Activated CD8-positive, alpha-beta T cell treated with anti-CD3 and anti-CD28 coated beads for 36 hours (primary cell): Measurements from ENCODE around the gene SPC25. TPM values are rescaled to one million over a fixed set of nuclear protein-coding genes. Genes with fewer than 3 reads are reported as not detected.
A peak's percentile ranks its signal among the peaks of the same experiment; 100 is the strongest.

Source experiments
- ATAC-seq: fragments of 200-7000 bp; cut with Tn5 transposase; one replicate; pipeline ENCODE4 v1.10.0; 2021; ENCODE audit warnings: mild to moderate bottlenecking, moderate library complexity
- CTCF ChIA-PET: fragments of 350-600 bp; sonication (Branson Sonifier 250); formaldehyde crosslinking; loops from one replicate; lab custom pipeline; 2021; ENCODE audit warnings: antibody characterized with exemption; lab: Charles Lee
- POLR2A ChIA-PET: fragments of 350-600 bp; sonication (Branson Sonifier 250); formaldehyde crosslinking; loops from one replicate; lab custom pipeline; 2021; ENCODE audit warnings: antibody characterized with exemption; lab: Charles Lee
- DNase-seq: peaks from one replicate; pipeline ENCODE4 v3.0.0-alpha.2; 2020
- H3K27ac Mint-ChIP-seq: one replicate; pipeline ENCODE4 v1.8.0; 2021; ENCODE audit warnings: mild to moderate bottlenecking, mixed read lengths
- H3K27me3 Mint-ChIP-seq: one replicate; pipeline ENCODE4 v1.8.0; 2021; ENCODE audit warnings: mixed read lengths
- H3K36me3 Mint-ChIP-seq: one replicate; pipeline ENCODE4 v1.8.0; 2021; ENCODE audit warnings: low read depth, mixed read lengths
- H3K4me1 Mint-ChIP-seq: one replicate; pipeline ENCODE4 v1.8.0; 2021; ENCODE audit warnings: low read depth, mixed read lengths
- H3K4me3 Mint-ChIP-seq: one replicate; pipeline ENCODE4 v1.8.0; 2021; ENCODE audit warnings: mild to moderate bottlenecking, moderate library complexity, mixed read lengths
- H3K9me3 Mint-ChIP-seq: one replicate; pipeline ENCODE4 v1.8.0; 2021; ENCODE audit warnings: mixed read lengths
- intact Hi-C: fragments of 100-400 bp; cut with micrococcal nuclease; formaldehyde crosslinking; loops from one replicate; pipeline ENCODE4 v1.10.0; 2022
- total RNA-seq, 2 experiments: library from RNA; stranded (reverse); gene quantifications; one replicate each; pipeline ENCODE4 v1.2.3, GENCODE V29; 2021
- TF ChIP-seq, protein P1 (sequence below): fragments of 200-600 bp; IDR thresholded peaks from one replicate; pipeline ENCODE4 v1.8.0; 2022; ENCODE audit warnings: antibody characterized with exemption, mild to moderate bottlenecking

Gene SPC25, protein sequence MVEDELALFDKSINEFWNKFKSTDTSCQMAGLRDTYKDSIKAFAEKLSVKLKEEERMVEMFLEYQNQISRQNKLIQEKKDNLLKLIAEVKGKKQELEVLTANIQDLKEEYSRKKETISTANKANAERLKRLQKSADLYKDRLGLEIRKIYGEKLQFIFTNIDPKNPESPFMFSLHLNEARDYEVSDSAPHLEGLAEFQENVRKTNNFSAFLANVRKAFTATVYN
- total RNA-seq = 10 to 100 TPM; 32.0 to 35.6 TPM

DNA sequence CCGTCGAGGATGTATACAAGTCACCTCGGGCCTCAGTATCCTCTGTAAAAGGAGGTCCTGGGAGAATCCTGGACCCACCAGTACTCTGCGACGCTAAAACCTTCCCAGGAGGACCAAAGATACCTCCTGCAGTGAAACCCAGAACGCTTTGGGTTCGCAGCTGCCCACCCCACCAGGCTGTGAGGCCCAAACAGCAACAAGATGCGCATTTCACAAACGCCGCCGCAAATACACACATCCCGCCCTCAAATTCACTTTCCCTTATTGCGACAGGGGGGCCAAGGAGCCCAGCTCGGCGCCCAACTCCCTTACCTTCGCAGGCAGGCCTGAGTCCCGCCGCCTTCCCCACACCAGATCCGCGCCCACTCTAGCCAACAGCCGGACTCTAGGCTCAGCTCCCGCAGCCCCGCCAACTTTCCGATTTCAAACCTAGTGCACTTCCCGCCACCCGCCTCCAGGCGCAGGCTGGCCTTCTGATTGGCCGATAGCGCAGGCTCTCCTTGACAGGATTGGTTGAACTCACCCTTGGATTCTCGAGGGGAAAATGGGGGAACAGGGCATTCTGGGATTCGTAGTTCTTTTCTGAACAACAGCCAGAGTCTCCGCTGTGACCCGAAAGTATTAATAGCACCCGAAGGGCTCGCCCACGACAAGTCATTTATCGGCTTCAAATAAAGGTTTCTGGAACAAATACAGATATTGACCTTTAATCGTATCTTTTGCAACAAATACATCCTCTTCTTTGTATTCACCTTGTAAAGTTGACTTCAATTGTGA lies at the start of gene SPC25:
SPC25 (minus strand) TSS at position 425 of the 777 bp plus-strand sequence. CDS start 911 bp downstream, outside the sequence.
- ChIA-PET CTCF (interaction anchor here (1.0 kb wide), 1 partner anchor 10 kb away, joined by 3 read pairs; no protein-coding TSS in a partner anchor), POLR2A (interaction anchor here (1.1 kb wide), 1 partner anchor 41 kb away, joined by 3 read pairs; no protein-coding TSS in a partner anchor)
- peak within 1 kb of the TSS; percentile 91 for H3K4me3 Mint-ChIP-seq
- H3K9me3 Mint-ChIP-seq = no peaks in the 10 kb centered on the region
- TF ChIP-seq, protein P1, sequence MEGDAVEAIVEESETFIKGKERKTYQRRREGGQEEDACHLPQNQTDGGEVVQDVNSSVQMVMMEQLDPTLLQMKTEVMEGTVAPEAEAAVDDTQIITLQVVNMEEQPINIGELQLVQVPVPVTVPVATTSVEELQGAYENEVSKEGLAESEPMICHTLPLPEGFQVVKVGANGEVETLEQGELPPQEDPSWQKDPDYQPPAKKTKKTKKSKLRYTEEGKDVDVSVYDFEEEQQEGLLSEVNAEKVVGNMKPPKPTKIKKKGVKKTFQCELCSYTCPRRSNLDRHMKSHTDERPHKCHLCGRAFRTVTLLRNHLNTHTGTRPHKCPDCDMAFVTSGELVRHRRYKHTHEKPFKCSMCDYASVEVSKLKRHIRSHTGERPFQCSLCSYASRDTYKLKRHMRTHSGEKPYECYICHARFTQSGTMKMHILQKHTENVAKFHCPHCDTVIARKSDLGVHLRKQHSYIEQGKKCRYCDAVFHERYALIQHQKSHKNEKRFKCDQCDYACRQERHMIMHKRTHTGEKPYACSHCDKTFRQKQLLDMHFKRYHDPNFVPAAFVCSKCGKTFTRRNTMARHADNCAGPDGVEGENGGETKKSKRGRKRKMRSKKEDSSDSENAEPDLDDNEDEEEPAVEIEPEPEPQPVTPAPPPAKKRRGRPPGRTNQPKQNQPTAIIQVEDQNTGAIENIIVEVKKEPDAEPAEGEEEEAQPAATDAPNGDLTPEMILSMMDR = no peak
- intact Hi-C loops = no loop called here
- H3K27me3 Mint-ChIP-seq = peaks cover 3% of the 10 kb centered on the region
- ATAC-seq (peak; percentile 100), DNase-seq (peak; percentile 95)
- H3K36me3 Mint-ChIP-seq = peaks cover 15% of the 10 kb centered on the region
- H3K4me1 Mint-ChIP-seq = peaks cover 5% of the 10 kb centered on the region
- peak within 1 kb of the TSS; percentile 87 for H3K27ac Mint-ChIP-seq

DNA sequence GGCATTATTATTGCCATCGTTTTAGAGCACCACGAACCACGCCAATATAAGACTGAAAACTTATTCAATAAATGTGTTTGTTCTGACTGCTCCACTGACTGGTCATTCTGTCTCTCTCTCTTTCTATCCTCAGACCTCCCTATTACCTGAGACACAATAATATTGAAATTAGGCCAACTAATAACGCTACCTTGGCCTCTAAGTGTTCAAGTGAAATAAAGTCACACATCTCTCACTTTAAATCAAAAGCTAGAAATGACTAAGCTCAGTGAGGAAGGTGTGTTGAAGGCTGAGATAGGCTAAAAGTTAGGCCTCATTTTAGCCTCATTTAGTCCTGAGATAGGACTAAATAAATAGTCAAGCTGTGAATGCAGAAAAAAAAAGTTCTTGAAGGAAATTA lies 49.7 kb upstream of the SPC25 start:
- intact Hi-C loops = no loop called here
- H3K4me1 Mint-ChIP-seq = peaks cover 4% of the 10 kb centered on the region
- no peak for ATAC-seq
- ChIA-PET CTCF (interaction anchor here (1.0 to 2.2 kb wide), 2 partner anchors 21 to 593 kb away, joined by 3 to 8 read pairs; no protein-coding TSS in a partner anchor), POLR2A (no interaction called here)
- DNase-seq = no peak
- H3K4me3 Mint-ChIP-seq = no peak overlapping the region
- no peaks in the 10 kb centered on the region for H3K27me3 Mint-ChIP-seq
- no peak overlapping the region for H3K27ac Mint-ChIP-seq
- no peaks in the 10 kb centered on the region for H3K36me3 Mint-ChIP-seq
- TF ChIP-seq, protein P1 = no peak
- H3K9me3 Mint-ChIP-seq = no peaks in the 10 kb centered on the region

DNA sequence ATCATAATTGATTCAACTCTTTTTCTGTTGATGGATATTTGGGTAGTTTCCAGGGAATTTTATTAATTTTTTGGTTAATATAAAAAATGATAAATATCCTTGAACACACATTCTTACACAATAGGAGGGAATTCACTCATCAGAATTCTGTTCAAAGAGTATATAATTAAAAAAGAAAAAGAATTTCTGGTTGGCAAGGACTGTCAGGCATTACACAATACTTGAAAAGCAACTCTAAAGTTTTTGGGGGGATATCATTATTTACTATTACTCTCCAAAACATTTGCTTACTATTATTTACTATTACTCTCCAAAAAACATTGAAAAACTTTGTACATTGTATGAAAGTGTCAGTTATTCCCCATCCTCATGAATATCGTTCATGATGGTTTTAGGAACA lies 48.8 kb upstream of the SPC25 start:
- ATAC-seq (no peak), DNase-seq (no peak)
- POLR2A ChIA-PET = no interaction called here
- CTCF ChIA-PET = interaction anchor here (2.2 kb wide), 1 partner anchor 22 kb away, joined by 8 read pairs; no protein-coding TSS in a partner anchor
- intact Hi-C loops = no loop called here
- no peaks in the 10 kb centered on the region for H3K9me3 Mint-ChIP-seq
- H3K27ac Mint-ChIP-seq = no peak overlapping the region
- no peaks in the 10 kb centered on the region for H3K36me3 Mint-ChIP-seq
- H3K27me3 Mint-ChIP-seq = peaks cover under 1% of the 10 kb centered on the region
- TF ChIP-seq, protein P1 = no peak
- H3K4me1 Mint-ChIP-seq = peaks cover 4% of the 10 kb centered on the region
- no peak overlapping the region for H3K4me3 Mint-ChIP-seq

DNA sequence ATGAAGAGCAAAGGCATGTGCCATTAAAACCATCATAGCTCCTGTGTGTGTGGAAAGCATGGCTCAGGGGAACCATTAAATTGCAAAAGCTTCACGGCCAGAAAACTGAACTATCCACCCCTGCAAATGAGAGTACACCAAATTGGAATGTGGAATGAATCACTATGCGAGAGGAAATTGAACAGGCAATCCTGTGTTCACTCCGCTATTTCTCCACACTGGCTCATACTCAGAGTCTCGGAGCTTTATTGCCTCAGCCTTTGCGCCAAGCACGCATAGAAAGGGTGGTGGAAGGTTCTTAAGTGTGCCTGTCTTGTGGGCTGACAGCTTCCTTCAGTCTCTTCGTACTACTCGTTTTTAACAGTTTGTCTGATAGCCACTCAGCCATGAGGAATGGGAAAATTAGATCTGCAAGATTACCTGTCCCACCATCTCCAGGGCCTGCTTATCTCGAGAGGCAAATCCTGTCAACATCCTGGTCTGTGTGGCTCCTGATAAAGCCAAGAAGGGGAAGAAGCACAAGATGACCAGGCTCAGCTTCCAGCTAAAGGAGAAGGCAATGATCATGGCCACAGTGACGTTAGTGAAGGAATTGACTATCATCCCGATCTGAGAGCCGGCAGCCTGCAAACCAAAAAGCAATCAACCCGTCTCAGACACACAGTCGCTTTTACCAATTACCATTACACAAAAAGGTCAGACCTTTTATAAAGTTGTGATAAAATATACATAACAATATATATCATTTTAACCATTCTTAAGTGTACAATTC lies 45.8 kb upstream of the SPC25 start:
- H3K36me3 Mint-ChIP-seq = no peaks in the 10 kb centered on the region
- DNase-seq (no peak), ATAC-seq (no peak)
- TF ChIP-seq, protein P1 = no peak
- peaks cover 3% of the 10 kb centered on the region for H3K27me3 Mint-ChIP-seq
- CTCF ChIA-PET = interaction anchor here (1.3 to 1.4 kb wide), 3 partner anchors 11 to 25 kb away, joined by 3 to 4 read pairs (median 4); no protein-coding TSS in a partner anchor
- no peak overlapping the region for H3K4me3 Mint-ChIP-seq
- POLR2A ChIA-PET = interaction anchor here (1.5 to 1.6 kb wide), 2 partner anchors 8 to 28 kb away, joined by 3 to 4 read pairs; no protein-coding TSS in a partner anchor
- intact Hi-C loops = no loop called here
- H3K4me1 Mint-ChIP-seq = peaks cover 4% of the 10 kb centered on the region
- no peaks in the 10 kb centered on the region for H3K9me3 Mint-ChIP-seq
- H3K27ac Mint-ChIP-seq = no peak overlapping the region
